BLaER1 treated with 17β-estradiol and CSF1 and Interleukin-3, amounts not matched to agents 10 nM and 100 nM (cell line): ENCODE results near the gene SLC11A1.

Experiments used
- H3K27ac ChIP-seq, 11 experiments: shearing (Covaris generic); formaldehyde crosslinking; 2 replicates each; pipeline ENCODE4 v1.8.1; 2022
- H3K27me3 ChIP-seq, 11 experiments: shearing (Covaris generic); formaldehyde crosslinking; 2 replicates each; pipeline ENCODE4 v1.8.1; 2022
- H3K36me3 ChIP-seq, 11 experiments: shearing (Covaris generic); formaldehyde crosslinking; 2 replicates each; pipeline ENCODE4 v1.8.1; 2022
- H3K4me1 ChIP-seq, 10 experiments: shearing (Covaris generic); formaldehyde crosslinking; 2 replicates each; pipeline ENCODE4 v1.8.1; 2022
- H3K4me2 ChIP-seq, 11 experiments: shearing (Covaris generic); formaldehyde crosslinking; 2 replicates each; pipeline ENCODE4 v1.8.1; 2022
- H3K4me3 ChIP-seq, 10 experiments: shearing (Covaris generic); formaldehyde crosslinking; 2 replicates each; pipeline ENCODE4 v1.8.1; 2022
- H3K9ac ChIP-seq, 11 experiments: shearing (Covaris generic); formaldehyde crosslinking; 2 replicates each; pipeline ENCODE4 v1.8.1; 2022
- H3K9me3 ChIP-seq, 11 experiments: shearing (Covaris generic); formaldehyde crosslinking; replicated peaks in 1 of 11; 2 replicates each; pipeline ENCODE4 v1.8.1; 2022
- H4K20me1 ChIP-seq, 11 experiments: shearing (Covaris generic); formaldehyde crosslinking; 2 replicates each; pipeline ENCODE4 v1.8.1; 2022
- Cebpa-rat ChIP-seq, 11 experiments: shearing (Covaris generic); IDR thresholded peaks; 2 replicates each; pipeline ENCODE4 v1.8.1; 2022

Gene SLC11A1

GRCh38 chr2:218396688-218397462 lies 14.8 kb downstream of the SLC11A1 start:
- Histone ChIP-seq H3K27ac (peak overlapping the region; percentile 96 to 100 (median 99)), H3K4me2 (peak overlapping the region; percentile 93 to 99 (median 97)), H3K4me1 (peaks cover 52 to 76% (median 72%) of the 10 kb centered on the region in 10 experiments), H3K9me3 (no peaks in the 10 kb centered on the region), H3K4me3 (peak overlapping the region; percentile 64 to 97 (median 93)), H4K20me1 (peaks cover 2 to 11% (median 9%) of the 10 kb centered on the region in 11 experiments; a peak in 14 of 22 replicates), H3K27me3 (peaks cover 0 to 26% (median 20%) of the 10 kb centered on the region in 11 experiments; a peak in 15 of 22 replicates), H3K36me3 (peaks cover 5 to 10% (median 9%) of the 10 kb centered on the region in 11 experiments; a peak in 21 of 22 replicates), H3K9ac (peak overlapping the region; percentile 94 to 100 (median 99))
- no peak for TF ChIP-seq Cebpa-rat (IDR thresholded peaks at IDR 0.05)

- Histone ChIP-seq H3K27ac (peak overlapping the region; percentile 96 to 100 (median 99)), H3K9me3 (no peaks in the 10 kb centered on the region), H3K27me3 (peaks cover 0 to 26% (median 20%) of the 10 kb centered on the region in 11 experiments; a peak in 15 of 22 replicates), H4K20me1 (peaks cover 7 to 16% (median 15%) of the 10 kb centered on the region in 11 experiments; a peak in 14 of 22 replicates), H3K4me1 (peaks cover 52 to 79% (median 75%) of the 10 kb centered on the region in 10 experiments), H3K9ac (peak overlapping the region; percentile 94 to 100 (median 99)), H3K36me3 (peaks cover 11 to 16% (median 15%) of the 10 kb centered on the region in 11 experiments), H3K4me3 (peak overlapping the region; percentile 64 to 97 (median 93)), H3K4me2 (peak overlapping the region; percentile 93 to 99 (median 97))
- no peak for TF ChIP-seq Cebpa-rat (IDR thresholded peaks at IDR 0.05)
Measured at GRCh38 chr2:218397463-218397819, 15.4 kb downstream of the SLC11A1 start.

DNA sequence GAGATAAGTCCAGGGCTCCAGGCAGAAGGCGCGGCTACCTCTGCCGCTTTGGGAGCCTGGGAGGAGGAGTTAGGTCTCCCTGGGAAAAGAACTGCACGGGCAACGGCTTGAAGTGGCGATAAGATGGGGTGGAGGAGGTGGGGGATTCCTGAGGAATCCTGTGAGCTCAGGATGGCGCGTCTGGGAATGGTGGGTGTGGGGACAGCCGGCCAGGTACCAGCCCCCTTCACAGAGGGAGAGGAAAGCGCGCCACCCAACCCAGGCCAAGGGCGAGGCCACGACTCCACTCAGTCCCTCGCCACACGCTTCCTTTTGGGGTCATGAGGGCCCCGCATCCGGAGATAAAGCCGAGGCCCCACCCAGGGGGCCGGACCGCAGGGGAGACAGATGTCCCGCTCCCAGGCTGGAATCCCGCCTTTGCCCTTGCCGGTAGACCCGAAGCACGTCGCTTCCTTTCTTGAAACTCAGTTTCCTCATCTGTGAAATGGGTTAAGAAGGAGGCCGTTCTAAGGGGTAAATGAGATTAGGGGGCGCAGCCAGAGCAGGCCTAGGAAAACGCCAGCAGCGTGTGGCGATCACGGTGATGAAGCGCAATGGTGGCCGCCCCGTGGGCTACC lies 15.9 kb downstream of the SLC11A1 start:
- Histone ChIP-seq H3K4me1 (peaks cover 52 to 80% (median 75%) of the 10 kb centered on the region in 10 experiments), H3K27ac (peak overlapping the region; percentile 96 to 100 (median 99)), H3K27me3 (peaks cover 0 to 26% (median 20%) of the 10 kb centered on the region in 11 experiments; a peak in 15 of 22 replicates), H3K9me3 (no peaks in the 10 kb centered on the region), H3K9ac (peak overlapping the region; percentile 94 to 100 (median 99)), H4K20me1 (peaks cover 9 to 21% (median 18%) of the 10 kb centered on the region in 11 experiments; a peak in 14 of 22 replicates), H3K4me2 (peak overlapping the region; percentile 93 to 99 (median 97)), H3K4me3 (peak overlapping the region; percentile 64 to 97 (median 93)), H3K36me3 (peaks cover 16 to 21% (median 20%) of the 10 kb centered on the region in 11 experiments)
- no peak for TF ChIP-seq Cebpa-rat (IDR thresholded peaks at IDR 0.05)

DNA sequence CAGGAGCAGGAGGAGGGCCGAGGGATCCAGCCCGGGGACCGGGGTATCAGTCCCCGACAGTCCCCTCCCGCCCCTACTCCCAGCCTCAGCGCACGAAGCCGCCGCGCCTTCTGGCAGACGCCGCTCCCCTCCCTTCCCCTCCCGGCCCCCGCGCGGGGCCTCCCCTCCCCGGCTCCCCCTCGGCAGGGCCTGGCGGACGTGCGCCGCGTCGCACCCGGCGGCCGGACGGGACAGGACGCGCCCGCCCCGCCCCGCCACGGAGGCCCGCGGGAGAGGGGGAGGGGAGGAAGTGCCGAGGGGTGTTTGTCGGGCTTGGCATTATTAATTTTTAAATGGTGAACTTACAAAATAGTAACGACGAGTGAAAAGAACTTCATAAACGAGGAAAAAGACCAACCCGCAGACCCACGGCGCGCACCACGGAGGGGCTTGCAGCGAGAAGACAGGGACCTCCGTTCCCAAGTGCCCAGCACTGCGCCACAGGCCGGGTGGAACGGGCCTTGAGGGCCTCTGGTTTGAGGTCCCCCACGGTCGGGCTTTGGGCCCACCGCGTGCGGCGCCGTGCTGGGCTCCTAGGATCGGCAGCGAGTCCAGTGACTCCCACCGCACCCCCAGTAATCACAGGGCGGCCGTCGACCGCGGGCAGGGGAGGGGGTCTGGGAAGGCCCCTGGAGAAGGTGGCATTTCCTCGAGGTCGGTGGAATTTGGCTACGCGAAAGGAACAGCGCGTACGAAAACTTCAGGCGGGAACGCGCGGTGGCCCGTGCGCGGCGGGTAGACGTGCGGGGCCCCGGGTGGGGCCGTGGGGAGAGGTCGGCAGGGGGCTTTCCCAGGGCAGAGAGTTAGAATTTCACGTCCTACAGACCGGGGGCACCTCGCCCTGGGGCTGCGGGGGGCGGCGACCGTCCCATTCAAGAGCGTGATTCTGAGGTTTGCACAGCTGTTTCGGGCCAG lies 16.6 kb downstream of the SLC11A1 start:
- peak overlapping the region; percentile 96 to 100 (median 99) for H3K27ac ChIP-seq

DNA sequence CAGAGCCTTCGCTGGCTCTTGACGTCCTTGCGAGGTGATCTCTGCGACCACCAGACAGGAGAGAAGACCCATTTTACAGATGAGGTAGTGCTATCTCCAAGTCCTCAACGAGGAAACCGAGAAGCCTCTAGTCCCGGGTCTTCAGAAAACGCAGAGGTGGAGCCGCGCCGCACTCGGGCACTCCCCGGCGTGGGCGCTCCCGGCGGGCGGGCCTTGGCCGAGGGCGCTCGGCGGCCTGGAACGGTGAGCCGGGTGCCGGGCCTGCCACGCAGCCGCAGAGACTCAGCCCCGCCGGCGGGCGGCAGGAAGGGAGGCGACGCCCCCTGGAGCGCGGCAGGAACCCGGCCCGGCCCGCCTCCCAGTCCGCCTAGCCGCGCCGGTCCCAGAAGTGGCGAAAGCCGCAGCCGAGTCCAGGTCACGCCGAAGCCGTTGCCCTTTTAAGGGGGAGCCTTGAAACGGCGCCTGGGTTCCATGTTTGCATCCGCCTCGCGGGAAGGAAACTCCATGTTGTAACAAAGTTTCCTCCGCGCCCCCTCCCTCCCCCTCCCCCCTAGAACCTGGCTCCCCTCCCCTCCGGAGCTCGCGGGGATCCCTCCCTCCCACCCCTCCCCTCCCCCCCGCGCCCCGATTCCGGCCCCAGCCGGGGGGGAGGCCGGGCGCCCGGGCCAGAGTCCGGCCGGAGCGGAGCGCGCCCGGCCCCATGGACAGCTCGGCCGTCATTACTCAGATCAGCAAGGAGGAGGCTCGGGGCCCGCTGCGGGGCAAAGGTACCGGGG lies 17.5 kb downstream of the SLC11A1 start, which contains the start of gene CTDSP1:
Gene CTDSP1, plus strand, starts transcription at position 478 of the 776 bp plus-strand sequence. Its CDS starts 223 bp downstream, at position 701.
- H3K27ac ChIP-seq, result peak within 1 kb of the TSS; percentile 96 to 100 (median 99)
- peaks cover 14 to 38% (median 30%) of the 10 kb centered on the region in 11 experiments; a peak in 14 of 22 replicates for H4K20me1 ChIP-seq
- no peaks in the 10 kb centered on the region for H3K9me3 ChIP-seq
- H3K27me3 ChIP-seq, result peaks cover 0 to 26% (median 20%) of the 10 kb centered on the region in 11 experiments; a peak in 15 of 22 replicates
- peak within 1 kb of the TSS; percentile 94 to 100 (median 99) for H3K9ac ChIP-seq
- H3K36me3 ChIP-seq, result peaks cover 32 to 37% (median 36%) of the 10 kb centered on the region in 11 experiments
- H3K4me2 ChIP-seq, result peak within 1 kb of the TSS; percentile 95 to 100 (median 98)
- TF ChIP-seq Cebpa-rat (IDR thresholded peaks at IDR 0.05), result 0 out of 22 replicates have a peak, but pooled peaks of 1 of the 11 experiments have one; percentile 8
- peak within 1 kb of the TSS; percentile 79 to 97 (median 93) for H3K4me3 ChIP-seq
- peaks cover 52 to 80% (median 75%) of the 10 kb centered on the region in 10 experiments for H3K4me1 ChIP-seq

More for the DNA sequence above, 16.6 kb downstream of the SLC11A1 start:
- H3K9me3 ChIP-seq, result no peaks in the 10 kb centered on the region
- peaks cover 14 to 29% (median 24%) of the 10 kb centered on the region in 11 experiments; a peak in 14 of 22 replicates for H4K20me1 ChIP-seq
- no peak for TF ChIP-seq Cebpa-rat (IDR thresholded peaks at IDR 0.05)
- H3K4me3 ChIP-seq, result peak overlapping the region; percentile 64 to 97 (median 93)
- H3K36me3 ChIP-seq, result peaks cover 24 to 29% (median 27%) of the 10 kb centered on the region in 11 experiments
- H3K4me2 ChIP-seq, result peak overlapping the region; percentile 93 to 99 (median 97)
- H3K9ac ChIP-seq, result peak overlapping the region; percentile 94 to 100 (median 99)
- peaks cover 52 to 80% (median 75%) of the 10 kb centered on the region in 10 experiments for H3K4me1 ChIP-seq
- H3K27me3 ChIP-seq, result peaks cover 0 to 26% (median 20%) of the 10 kb centered on the region in 11 experiments; a peak in 15 of 22 replicates

DNA sequence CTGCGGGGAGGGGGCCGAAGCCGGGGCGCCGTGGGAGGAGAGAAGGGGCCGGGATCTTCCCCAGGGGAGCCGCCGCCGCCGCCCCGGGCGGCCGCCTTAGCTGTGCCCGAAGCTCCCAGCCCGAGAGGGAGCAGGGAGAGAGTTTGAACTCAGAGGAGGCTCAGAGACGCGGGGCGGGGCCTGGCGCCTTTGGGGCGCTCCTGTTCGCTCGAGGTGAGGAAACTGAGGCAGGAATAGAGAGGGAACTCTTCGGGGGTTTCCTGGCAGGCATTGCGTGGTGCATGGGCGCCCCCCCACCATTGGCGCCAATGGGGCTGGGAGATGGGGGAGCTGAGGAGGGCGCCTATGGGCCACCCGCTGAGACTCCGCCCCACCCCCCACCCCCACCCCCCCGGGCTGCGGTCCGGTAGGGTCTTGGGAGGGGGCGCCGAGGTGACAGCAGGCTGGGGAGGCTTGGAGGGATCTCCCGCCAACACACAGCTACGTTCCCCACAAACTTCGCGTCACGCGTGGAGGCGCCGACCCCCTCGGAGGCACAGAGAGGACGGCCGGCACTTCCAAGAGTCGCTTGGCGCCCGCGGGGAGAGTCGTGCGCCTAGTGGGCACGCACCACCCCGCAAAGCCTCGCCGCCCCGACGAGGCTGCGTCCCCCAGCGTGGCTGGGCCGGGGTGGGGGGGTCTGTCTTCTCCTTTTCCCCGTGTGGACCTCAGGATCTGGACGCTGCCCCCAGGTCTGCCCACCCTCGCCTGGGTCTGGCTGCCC lies 18.3 kb downstream of the SLC11A1 start:
- TF ChIP-seq Cebpa-rat (IDR thresholded peaks at IDR 0.05), result no peak
- Histone ChIP-seq H3K27ac (peak overlapping the region; percentile 94 to 100 (median 99)), H3K9ac (peak overlapping the region; percentile 94 to 100 (median 99)), H3K9me3 (no peaks in the 10 kb centered on the region), H3K36me3 (peaks cover 33 to 45% (median 42%) of the 10 kb centered on the region in 11 experiments), H3K4me1 (peaks cover 52 to 80% (median 75%) of the 10 kb centered on the region in 10 experiments), H3K4me2 (peak overlapping the region; percentile 90 to 100 (median 98); a peak in 21 of 22 replicates), H3K4me3 (peak overlapping the region; percentile 79 to 97 (median 93)), H3K27me3 (peaks cover 0 to 26% (median 20%) of the 10 kb centered on the region in 11 experiments; a peak in 15 of 22 replicates), H4K20me1 (peaks cover 14 to 45% (median 33%) of the 10 kb centered on the region in 11 experiments; a peak in 14 of 22 replicates)
